ENCODE measurements around the gene CHADL.

DNA sequence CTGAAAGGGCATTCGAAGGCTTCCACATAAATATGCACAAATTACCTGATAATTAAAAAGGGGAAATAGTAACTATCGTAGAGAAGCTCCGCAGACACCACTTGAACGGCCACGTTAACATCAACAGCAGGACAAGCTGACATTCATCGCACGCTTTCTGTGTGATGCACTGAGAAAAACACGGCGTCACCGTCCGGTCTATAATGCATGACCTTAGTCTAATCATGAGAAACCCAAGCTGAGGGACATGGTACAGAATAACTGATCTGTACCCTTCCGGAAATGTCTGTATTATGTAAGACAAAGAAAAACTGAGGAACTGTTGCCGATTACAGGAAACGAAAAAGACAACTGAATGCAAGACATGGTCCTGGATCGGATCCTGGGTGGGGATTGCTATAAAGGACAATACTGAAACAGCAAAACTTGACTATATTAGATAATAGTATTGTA is 45.9 kb upstream of the CHADL start:
- TF ChIP-seq, protein P1, sequence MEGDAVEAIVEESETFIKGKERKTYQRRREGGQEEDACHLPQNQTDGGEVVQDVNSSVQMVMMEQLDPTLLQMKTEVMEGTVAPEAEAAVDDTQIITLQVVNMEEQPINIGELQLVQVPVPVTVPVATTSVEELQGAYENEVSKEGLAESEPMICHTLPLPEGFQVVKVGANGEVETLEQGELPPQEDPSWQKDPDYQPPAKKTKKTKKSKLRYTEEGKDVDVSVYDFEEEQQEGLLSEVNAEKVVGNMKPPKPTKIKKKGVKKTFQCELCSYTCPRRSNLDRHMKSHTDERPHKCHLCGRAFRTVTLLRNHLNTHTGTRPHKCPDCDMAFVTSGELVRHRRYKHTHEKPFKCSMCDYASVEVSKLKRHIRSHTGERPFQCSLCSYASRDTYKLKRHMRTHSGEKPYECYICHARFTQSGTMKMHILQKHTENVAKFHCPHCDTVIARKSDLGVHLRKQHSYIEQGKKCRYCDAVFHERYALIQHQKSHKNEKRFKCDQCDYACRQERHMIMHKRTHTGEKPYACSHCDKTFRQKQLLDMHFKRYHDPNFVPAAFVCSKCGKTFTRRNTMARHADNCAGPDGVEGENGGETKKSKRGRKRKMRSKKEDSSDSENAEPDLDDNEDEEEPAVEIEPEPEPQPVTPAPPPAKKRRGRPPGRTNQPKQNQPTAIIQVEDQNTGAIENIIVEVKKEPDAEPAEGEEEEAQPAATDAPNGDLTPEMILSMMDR (IDR thresholded peaks at IDR 0.05) = no peak
- TF ChIP-seq POLR2A (IDR thresholded peaks at IDR 0.05) = no peak
